ENCODE data around the gene FOXO3. TPM values are rescaled to one million over a fixed set of nuclear protein-coding genes. Genes with fewer than 3 reads are reported as not detected.

The FOXO3 gene
- total RNA-seq, 1 donor from 2014 or later: 43.3 TPM

GRCh38 chr6:108616544-108616943, 55.8 kb downstream of the FOXO3 start:
- Mint-ChIP-seq H3K27ac (no peak overlapping the region), H3K9me3 (no peaks in the 10 kb centered on the region), H3K4me1 (ENCODE audit: unreplicated experiment) (peaks cover 16% of the 10 kb centered on the region), H3K4me3 (no peak overlapping the region), H3K27me3 (no peaks in the 10 kb centered on the region), H3K36me3 (peaks cover 14% of the 10 kb centered on the region)
- no peak for DNase-seq (ENCODE audit: extremely low spot score, unreplicated experiment)
- no peak for TF ChIP-seq CTCF (conservative IDR thresholded peaks at IDR 0.05)

- no peak overlapping the region for H3K4me3 Mint-ChIP-seq
- no peaks in the 10 kb centered on the region for H3K27me3 Mint-ChIP-seq
- peaks cover 15% of the 10 kb centered on the region for H3K36me3 Mint-ChIP-seq
- no peaks in the 10 kb centered on the region for H3K9me3 Mint-ChIP-seq
- no peak overlapping the region for H3K27ac Mint-ChIP-seq
- H3K4me1 Mint-ChIP-seq (ENCODE audit: unreplicated experiment): peaks cover 20% of the 10 kb centered on the region
- DNase-seq (ENCODE audit: extremely low spot score, unreplicated experiment): no peak
- TF ChIP-seq CTCF (conservative IDR thresholded peaks at IDR 0.05): no peak
Measured at GRCh38 chr6:108616973-108617372, 56.3 kb downstream of the FOXO3 start.

GRCh38 chr6:108618623-108619152, 58.0 kb downstream of the FOXO3 start:
- DNase-seq (ENCODE audit: extremely low spot score, unreplicated experiment): no peak
- H3K36me3 Mint-ChIP-seq: peaks cover 11% of the 10 kb centered on the region
- peaks cover 35% of the 10 kb centered on the region for H3K4me1 Mint-ChIP-seq (ENCODE audit: unreplicated experiment)
- H3K9me3 Mint-ChIP-seq: no peaks in the 10 kb centered on the region
- no peak overlapping the region for H3K4me3 Mint-ChIP-seq
- H3K27ac Mint-ChIP-seq: no peak overlapping the region
- H3K27me3 Mint-ChIP-seq: no peaks in the 10 kb centered on the region
- no peak for TF ChIP-seq CTCF (conservative IDR thresholded peaks at IDR 0.05)

- Mint-ChIP-seq H3K9me3 (no peaks in the 10 kb centered on the region), H3K4me1 (ENCODE audit: unreplicated experiment) (peaks cover 36% of the 10 kb centered on the region), H3K36me3 (peaks cover 11% of the 10 kb centered on the region), H3K4me3 (no peak overlapping the region), H3K27ac (no peak overlapping the region), H3K27me3 (no peaks in the 10 kb centered on the region)
- DNase-seq (ENCODE audit: extremely low spot score, unreplicated experiment): no peak
- no peak for TF ChIP-seq CTCF (conservative IDR thresholded peaks at IDR 0.05)
Measured at GRCh38 chr6:108619431-108620197, 58.9 kb downstream of the FOXO3 start.

GRCh38 chr6:108621117-108621516, 60.4 kb downstream of the FOXO3 start:
- peak overlapping the region; percentile 10 for H3K27ac Mint-ChIP-seq
- H3K4me1 Mint-ChIP-seq (ENCODE audit: unreplicated experiment): peaks cover 46% of the 10 kb centered on the region
- H3K27me3 Mint-ChIP-seq: no peaks in the 10 kb centered on the region
- peak overlapping the region; percentile 40 for H3K4me3 Mint-ChIP-seq
- H3K36me3 Mint-ChIP-seq: peaks cover 11% of the 10 kb centered on the region
- no peak for TF ChIP-seq CTCF (conservative IDR thresholded peaks at IDR 0.05)
- H3K9me3 Mint-ChIP-seq: no peaks in the 10 kb centered on the region
- DNase-seq (ENCODE audit: extremely low spot score, unreplicated experiment): no peak

Data from type B pancreatic cell (in vitro differentiated cells).